IPS-NIHi7 (cell line): ENCODE measurements around the gene SLC7A14.

Source experiments
- DNase-seq: peaks from one replicate; pipeline ENCODE4 v3.0.0; 2012; ENCODE audit warnings: mixed read lengths; ENCODE audit errors: extremely low spot score

SLC7A14 gene

GRCh38 chr3:170470063-170471016 is 115.5 kb downstream of the SLC7A14 start:
- DNase-seq = no peak

- DNase-seq = no peak
Observed at GRCh38 chr3:170469151-170470062, 116.5 kb downstream of the SLC7A14 start.

DNA sequence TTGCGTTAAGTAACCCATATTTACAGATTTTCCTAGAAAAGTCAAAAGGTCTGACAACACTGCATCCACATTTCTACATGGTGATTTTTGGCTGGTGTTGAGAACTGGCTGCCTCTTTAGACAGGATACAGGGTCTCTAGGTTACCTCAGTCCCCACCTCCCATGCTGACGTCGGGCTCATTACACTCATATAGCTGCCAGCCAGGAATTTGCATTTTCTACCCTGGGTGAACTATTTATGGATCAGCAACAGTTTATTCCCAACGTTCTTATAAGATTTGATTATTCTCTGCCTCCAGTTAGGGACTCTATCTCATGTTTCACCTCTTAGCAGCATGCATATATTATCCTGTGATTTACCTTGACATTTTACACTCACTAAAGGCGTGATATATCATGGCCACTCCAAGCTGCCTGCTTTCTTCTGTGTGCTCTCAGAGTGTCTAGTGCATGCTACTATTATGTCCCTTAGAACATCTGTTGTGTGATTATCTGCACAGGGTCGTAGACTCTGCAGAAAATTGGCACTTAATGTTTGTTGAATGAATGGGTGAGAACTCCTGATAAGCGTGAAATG is 118.2 kb downstream of the SLC7A14 start:
- DNase-seq = no peak

- DNase-seq = no peak
Observed at GRCh38 chr3:170467007-170467406, 118.9 kb downstream of the SLC7A14 start.

GRCh38 chr3:170465955-170466354 is 119.9 kb downstream of the SLC7A14 start:
- no peak for DNase-seq

GRCh38 chr3:170463011-170463410 is 122.9 kb downstream of the SLC7A14 start:
- no peak for DNase-seq

DNA sequence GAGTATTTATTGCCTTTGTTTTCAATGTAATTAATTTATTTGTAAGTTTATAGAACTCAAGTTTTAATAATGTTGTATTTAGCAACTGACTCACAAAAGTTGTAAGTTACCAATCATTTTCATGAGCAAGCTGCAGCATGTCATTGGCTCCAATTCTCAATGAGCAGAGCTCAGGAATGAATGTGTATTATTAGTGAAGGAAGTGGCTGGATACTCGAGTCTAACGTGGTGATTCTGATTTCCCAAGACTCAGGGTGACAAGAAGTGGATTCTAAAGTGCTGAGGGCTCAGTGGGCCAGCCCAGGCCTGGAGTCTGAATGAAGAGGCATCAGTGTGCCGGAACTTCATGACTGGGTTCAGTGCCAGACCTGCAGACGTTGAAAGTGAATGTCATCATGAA is 127.6 kb downstream of the SLC7A14 start:
- no peak for DNase-seq

GRCh38 chr3:170454509-170454908 is 131.4 kb downstream of the SLC7A14 start:
- DNase-seq = no peak

GRCh38 chr3:170450039-170450438 is 135.8 kb downstream of the SLC7A14 start:
- DNase-seq = no peak

- DNase-seq = no peak
Observed at GRCh38 chr3:170448584-170448983, 137.3 kb downstream of the SLC7A14 start.

GRCh38 chr3:170443457-170443856 is 142.4 kb downstream of the SLC7A14 start:
- no peak for DNase-seq

DNA sequence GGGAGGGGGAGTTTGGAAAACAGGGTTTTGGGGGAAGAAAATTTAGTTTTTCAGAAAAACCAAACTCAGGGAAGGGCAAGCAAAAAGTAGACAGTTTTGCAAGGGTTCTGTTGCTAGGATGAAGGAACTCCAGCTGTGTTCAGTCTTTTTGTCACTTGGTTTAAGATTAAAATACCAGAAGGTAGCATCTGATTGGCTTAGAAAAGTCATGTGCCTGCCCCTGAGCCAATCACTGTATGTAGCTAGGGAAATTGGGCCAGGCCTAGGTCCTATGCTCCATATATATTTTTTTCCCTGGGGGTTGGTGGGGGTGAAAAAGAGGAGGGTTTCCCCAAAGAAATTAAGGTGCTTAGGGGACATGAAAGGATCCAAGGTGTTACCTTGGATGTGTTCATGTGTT is 142.9 kb downstream of the SLC7A14 start:
- no peak for DNase-seq

DNA sequence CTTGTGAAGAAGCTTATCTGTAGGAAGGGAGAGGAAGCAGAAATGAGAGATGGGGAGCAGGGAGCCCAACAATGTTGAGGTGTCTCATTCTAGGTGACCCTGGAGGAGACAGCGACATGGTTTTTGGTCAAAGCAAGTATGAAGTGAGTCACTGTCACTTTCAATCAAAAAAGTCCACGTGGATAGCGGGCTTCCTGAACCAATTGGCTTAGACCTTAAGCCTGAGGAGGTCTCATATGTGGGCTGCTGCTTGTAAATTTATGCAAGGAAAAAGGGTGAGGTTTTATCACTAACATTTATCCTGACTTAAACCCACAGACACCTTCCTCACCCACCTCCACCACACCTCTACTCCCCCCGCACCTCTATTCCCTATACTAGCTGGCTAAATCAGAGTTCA is 144.5 kb downstream of the SLC7A14 start:
- no peak for DNase-seq

GRCh38 chr3:170440344-170440743 is 145.5 kb downstream of the SLC7A14 start:
- DNase-seq = no peak

GRCh38 chr3:170438836-170439235 is 147.0 kb downstream of the SLC7A14 start:
- no peak for DNase-seq

DNA sequence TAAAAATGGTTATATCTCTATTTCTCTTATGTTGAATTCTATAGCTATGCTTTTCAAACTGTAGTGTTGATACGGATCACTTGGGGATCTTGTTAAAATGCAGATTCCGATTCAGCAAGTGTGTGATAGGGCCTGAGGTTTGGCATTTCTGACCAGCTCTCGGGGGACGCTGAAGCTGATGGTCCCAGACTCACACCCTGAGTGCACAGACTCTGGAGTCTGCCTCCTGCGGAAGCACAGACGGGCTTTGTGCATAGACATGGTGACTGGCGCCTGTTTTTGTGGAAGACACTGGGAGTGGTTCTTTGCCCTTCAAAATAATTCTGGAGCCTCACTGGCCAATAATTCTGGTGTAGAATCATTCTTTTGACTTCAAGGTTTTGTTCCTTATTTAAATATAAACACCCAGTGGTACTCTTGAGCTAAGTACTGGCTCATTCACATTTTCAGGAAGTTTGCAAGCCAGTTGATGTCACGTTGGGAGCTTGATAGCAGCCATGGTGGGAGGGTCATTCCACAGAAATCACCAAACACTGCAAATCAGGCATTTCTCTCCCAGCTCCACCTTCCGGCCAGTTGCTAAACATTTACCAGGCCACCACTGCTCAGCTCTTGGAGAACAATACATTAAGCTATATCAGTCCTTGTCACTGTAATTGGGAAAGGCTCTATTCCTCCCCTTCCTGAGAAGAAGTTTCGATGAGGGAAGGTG is 148.0 kb downstream of the SLC7A14 start:
- no peak for DNase-seq

DNA sequence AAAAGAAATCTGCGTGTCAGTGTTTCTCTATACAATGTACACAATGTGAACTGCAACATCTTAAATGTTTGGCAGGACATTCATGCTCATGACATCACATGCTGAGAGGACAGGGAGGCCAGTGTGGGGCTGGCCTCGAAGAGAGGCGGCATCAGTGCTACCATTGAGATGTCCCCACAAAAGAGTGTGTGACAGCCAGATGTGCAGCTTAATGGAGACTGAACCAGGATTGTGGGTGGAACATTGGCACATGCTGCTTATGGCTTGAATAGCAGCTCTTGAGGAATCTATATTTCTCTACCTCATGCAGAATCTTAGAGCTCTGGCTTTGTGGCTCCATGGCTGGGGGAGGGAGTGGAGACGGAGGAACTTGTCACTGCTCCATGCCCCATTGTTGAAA is 148.7 kb downstream of the SLC7A14 start:
- DNase-seq = no peak

DNA sequence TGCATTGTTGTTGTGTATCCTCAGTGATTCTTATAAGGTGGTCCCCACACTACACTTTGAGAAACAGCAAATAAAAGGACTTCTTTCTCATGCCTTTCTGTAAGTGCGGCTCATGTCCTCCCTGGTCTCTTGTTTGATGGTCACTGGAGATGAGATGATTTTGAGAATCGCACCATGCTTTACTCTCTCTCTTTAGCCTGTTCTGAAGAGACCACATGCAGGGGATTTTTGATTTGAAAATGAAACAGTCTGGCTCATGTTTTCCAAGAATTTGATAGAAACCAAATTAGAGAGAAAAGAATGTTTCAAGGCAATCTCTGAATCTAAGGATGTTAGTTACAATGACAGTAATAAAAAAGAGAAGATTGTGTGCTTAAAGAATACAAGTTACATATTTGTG is 149.2 kb downstream of the SLC7A14 start:
- DNase-seq = no peak

DNA sequence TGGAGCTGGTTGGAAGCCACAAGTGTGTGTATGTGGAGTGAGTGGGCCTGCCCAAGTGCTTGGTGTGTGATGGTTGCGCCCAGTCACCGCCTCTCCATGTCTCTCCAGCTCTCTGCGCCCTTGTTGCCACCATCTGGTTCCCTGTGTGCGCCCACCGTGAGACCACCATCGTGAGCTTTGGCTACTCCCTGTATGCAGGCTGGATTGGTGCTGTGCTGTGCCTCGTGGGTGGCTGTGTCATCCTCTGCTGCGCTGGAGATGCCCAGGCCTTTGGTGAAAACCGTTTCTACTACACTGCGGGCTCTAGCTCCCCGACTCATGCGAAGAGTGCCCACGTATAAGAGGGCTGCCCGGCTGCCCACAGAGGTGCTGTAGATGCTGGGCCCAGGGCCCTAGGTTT is 153.5 kb downstream of the SLC7A14 start:
- no peak for DNase-seq

- no peak for DNase-seq
Observed at GRCh38 chr3:170431054-170431453, 154.8 kb downstream of the SLC7A14 start.

DNA sequence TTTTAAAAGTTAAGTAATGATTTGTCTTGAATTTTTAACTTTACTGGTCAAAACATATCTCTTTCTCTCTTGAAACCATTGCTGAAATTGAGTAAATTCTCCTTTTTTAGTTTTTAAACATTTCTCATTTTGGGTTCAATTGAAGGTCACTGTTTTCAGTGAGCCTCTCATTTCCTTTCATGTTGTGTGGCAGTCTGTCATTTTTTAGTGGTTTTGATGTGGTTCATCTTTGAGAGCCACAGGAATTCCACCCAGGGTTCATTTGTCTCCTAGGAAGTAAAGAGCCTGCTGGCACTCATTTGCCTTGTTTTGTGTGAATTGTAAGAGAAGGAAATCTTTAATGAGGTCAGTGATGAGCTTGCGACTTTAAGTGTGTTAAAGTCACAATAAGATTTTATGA is 156.8 kb downstream of the SLC7A14 start:
- no peak for DNase-seq

DNA sequence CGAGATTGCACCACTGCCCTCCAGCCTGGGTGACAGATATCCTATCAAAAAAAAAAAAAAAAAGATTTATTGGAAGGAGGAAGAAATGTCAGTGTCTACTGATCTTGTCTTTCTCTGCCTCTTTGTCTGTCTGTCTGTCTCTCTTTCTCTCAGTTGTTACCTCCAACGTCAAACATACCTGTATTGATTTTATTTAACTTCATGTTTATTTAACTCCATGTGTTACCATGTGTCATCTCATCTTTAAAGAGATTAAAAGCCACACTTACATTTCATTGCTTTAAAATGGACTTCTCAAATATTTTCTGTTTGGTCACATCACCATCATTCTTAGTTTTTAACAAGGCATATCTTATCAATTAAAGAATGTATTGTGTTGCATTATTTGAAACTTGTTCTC is 157.8 kb downstream of the SLC7A14 start:
- DNase-seq = no peak
